Suprapubic skin (tissue), 4 donors: ENCODE data around the gene ZCCHC8.
"Not testable (repeated sequence)": the region's sequence is repeated elsewhere in the genome, so short reads cannot be mapped to it uniquely, and the experiment has no call there.

Experiments used
- POLR2A ChIP-seq, 2 donors: fragments of 450-650 bp; IDR thresholded peaks; one replicate each; pipeline ENCODE4 v1.6.1; 2017; ENCODE audit warnings: antibody characterized with exemption in 2 of 2, mild to moderate bottlenecking in 2 of 2, moderate library complexity in 2 of 2
- POLR2AphosphoS5 ChIP-seq, 3 donors: sonication (generic); formaldehyde crosslinking; IDR thresholded peaks; one replicate each; pipeline ENCODE4 v1.6.1; 2017; ENCODE audit warnings: antibody characterized with exemption in 3 of 3
- TF ChIP-seq, protein P1 (sequence below), 2 donors: fragments of 200-600 bp in 1 of 2; fragments of 450-650 bp in 1 of 2; sonication (generic) in 1 of 2; IDR thresholded peaks; one replicate each; pipeline ENCODE4 v1.5.1; 2016 to 2019; ENCODE audit warnings: antibody characterized with exemption in 2 of 2, mild to moderate bottlenecking in 1 of 2, moderate library complexity in 1 of 2

- TF ChIP-seq, protein P1, sequence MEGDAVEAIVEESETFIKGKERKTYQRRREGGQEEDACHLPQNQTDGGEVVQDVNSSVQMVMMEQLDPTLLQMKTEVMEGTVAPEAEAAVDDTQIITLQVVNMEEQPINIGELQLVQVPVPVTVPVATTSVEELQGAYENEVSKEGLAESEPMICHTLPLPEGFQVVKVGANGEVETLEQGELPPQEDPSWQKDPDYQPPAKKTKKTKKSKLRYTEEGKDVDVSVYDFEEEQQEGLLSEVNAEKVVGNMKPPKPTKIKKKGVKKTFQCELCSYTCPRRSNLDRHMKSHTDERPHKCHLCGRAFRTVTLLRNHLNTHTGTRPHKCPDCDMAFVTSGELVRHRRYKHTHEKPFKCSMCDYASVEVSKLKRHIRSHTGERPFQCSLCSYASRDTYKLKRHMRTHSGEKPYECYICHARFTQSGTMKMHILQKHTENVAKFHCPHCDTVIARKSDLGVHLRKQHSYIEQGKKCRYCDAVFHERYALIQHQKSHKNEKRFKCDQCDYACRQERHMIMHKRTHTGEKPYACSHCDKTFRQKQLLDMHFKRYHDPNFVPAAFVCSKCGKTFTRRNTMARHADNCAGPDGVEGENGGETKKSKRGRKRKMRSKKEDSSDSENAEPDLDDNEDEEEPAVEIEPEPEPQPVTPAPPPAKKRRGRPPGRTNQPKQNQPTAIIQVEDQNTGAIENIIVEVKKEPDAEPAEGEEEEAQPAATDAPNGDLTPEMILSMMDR (IDR thresholded peaks at IDR 0.05): not testable (repeated sequence)
- not testable (repeated sequence) for TF ChIP-seq POLR2AphosphoS5, POLR2A (IDR thresholded peaks at IDR 0.05)
Observed at GRCh38 chr12:122493222-122493621, 7.5 kb downstream of the ZCCHC8 start.
